Gastrocnemius medialis (tissue), 4 donors: Measurements from ENCODE around the gene NEK6. TPM values are rescaled to one million over a fixed set of nuclear protein-coding genes. Genes with fewer than 3 reads are reported as not detected.

Experiments
- ATAC-seq, 2 donors: fragments of 150-250 bp; one replicate each; pipeline ENCODE4 v1.9.1; 2016
- DNase-seq, 2 donors: peaks; one replicate each; pipeline ENCODE4 v3.0.0-alpha.2; 2019
- H3K27ac ChIP-seq, 4 donors: fragments of 200-600 bp; sonication (generic); 1 replicate in 1 of 4; 2 replicates in 3 of 4; pipeline ENCODE4 v1.5.1; 2016 to 2018; ENCODE audit warnings: mild to moderate bottlenecking in 2 of 4, moderate library complexity in 1 of 4
- H3K27me3 ChIP-seq, 3 donors: fragments of 200-600 bp; sonication (generic) in 2 of 3; 1 replicate in 1 of 3; 2 replicates in 2 of 3; pipeline versions ENCODE4 v1.5.1 to v1.6.0; 2016 to 2019; ENCODE audit warnings: mild to moderate bottlenecking in 1 of 3, moderate library complexity in 1 of 3
- H3K36me3 ChIP-seq, 2 donors: fragments of 200-600 bp; sonication (generic) in 1 of 2; one replicate each; pipeline ENCODE4 v1.5.1; 2017 to 2018
- H3K4me1 ChIP-seq, 2 donors: fragments of 200-600 bp; sonication (generic) in 1 of 2; one replicate each; pipeline ENCODE4 v1.5.1; 2016 to 2017; ENCODE audit warnings: mild to moderate bottlenecking in 2 of 2
- H3K4me3 ChIP-seq, 4 donors: fragments of 200-600 bp; sonication (generic) in 3 of 4; 1 replicate in 1 of 4; 2 replicates in 3 of 4; pipeline ENCODE4 v1.5.1; 2016 to 2019; ENCODE audit warnings: mild to moderate bottlenecking in 2 of 4
- H3K9me3 ChIP-seq, 3 donors: fragments of 200-600 bp; sonication (generic) in 2 of 3; 1 replicate in 1 of 3; 2 replicates in 2 of 3; pipeline ENCODE4 v1.5.1; 2016 to 2019
- CTCF ChIP-seq, 5 experiments: fragments of 450-650 bp in 3 of 5; fragments of 200-600 bp in 2 of 5; sonication (generic) in 2 of 5; IDR thresholded peaks in 4 of 5; conservative IDR thresholded peaks in 1 of 5; 1 replicate in 4 of 5; 2 replicates in 1 of 5; pipeline ENCODE4 v1.5.1; 2016 to 2019; ENCODE audit warnings: antibody characterized with exemption in 5 of 5, mild to moderate bottlenecking in 3 of 5, moderate library complexity in 3 of 5
- POLR2A ChIP-seq, 2 donors: fragments of 450-650 bp; IDR thresholded peaks; one replicate each; pipeline ENCODE4 v1.6.1; 2017; ENCODE audit warnings: antibody characterized with exemption in 2 of 2, mild to moderate bottlenecking in 2 of 2, moderate library complexity in 2 of 2
- in situ Hi-C, 4 donors: fragments of 200-750 bp; cut with MboI; loops; one replicate each; pipeline versions ENCODE4 v1.15.0 to v1.8.0; 2017; ENCODE audit warnings: low sequenced_read_pairs in 4 of 4
- intact Hi-C: fragments of 100-400 bp; cut with DNase I; formaldehyde crosslinking; loops from one replicate; pipeline ENCODE4 v1.15.1; 2023; ENCODE audit warnings: low total_unique reads
- total RNA-seq, 4 donors: library from RNA; depleted of rRNA; stranded (reverse); fragments of >200 nt; gene quantifications; one replicate each; pipeline versions ENCODE4 v1.1.0 to v1.2.3, GENCODE V29; 2016

The NEK6 gene
- total RNA-seq, 4 donors from 2014 or later = 2.3 to 10.1 (median 3.5) TPM

DNA sequence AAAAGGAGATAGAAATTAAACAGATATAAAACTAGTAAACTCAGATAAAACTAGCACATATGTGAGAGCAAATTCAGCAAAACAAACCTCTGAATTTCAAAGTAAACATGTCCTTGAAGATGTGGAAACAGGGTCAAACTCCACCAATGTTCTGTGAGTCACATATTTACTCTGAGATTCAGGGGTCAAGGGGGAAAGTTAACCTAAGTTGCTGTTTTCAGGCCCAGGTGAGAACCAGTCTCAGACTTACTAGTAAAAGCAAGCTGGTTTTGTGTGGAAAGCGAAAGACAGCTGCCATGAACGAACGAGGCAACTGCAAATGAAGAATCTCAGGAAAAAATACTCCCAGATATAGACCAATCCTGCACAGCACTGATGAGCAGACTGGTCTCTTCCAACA, 128.5 kb downstream of the NEK6 start:
- ATAC-seq = no peak
- no peak overlapping the region for H3K27ac ChIP-seq
- TF ChIP-seq POLR2A (IDR thresholded peaks at IDR 0.05) (no peak), CTCF (IDR thresholded peaks at IDR 0.05 in 4 of 5, conservative IDR thresholded peaks at IDR 0.05 in 1 of 5) (no peak)
- H3K4me1 ChIP-seq = peaks cover 46 to 52% of the 10 kb centered on the region in 2 donors
- H3K27me3 ChIP-seq = no peaks in the 10 kb centered on the region
- in situ Hi-C loops = no loop called here
- DNase-seq = no peak
- H3K36me3 ChIP-seq = peaks cover 0 to 21% of the 10 kb centered on the region in 2 donors
- no peak overlapping the region for H3K4me3 ChIP-seq
- no peaks in the 10 kb centered on the region for H3K9me3 ChIP-seq
- intact Hi-C loops = no loop called here

DNA sequence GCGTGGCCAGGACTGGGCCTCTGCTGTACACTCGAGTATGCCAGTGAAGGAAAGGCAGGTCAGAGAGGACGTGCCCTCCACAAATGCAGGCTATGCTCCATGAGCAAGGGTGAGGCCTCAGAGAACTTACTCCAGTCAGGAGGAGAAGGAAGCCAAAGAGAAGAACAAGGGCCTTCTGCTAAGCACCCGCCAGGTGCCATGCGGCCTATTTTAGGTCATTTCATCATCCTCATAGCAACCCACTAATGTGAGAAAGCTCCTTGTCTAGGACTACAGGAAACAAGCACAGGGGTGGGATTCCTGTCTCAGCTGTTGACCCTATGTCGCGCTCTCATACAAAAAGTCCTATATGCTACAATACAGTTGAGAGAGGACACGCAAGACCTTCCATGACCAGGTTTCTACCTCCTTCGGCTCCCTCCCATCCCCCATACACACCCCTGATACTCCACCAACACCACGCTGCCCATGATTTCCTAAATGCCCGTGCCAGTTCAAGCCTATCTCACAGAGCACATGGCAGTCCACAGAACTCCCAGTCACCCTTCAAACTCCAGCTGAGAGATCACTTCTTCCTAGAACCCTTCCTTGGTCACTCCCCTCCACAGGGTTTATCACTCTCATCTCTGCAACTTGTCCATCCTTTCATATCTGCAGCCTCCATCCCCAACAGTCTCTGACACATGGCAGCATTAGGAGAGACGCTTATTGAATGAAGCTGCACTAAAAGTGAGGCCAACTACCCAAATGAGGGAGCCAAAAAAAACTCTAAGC, 130.7 kb downstream of the NEK6 start:
- H3K4me3 ChIP-seq = no peak overlapping the region
- in situ Hi-C loops (no loop called here), intact Hi-C loops (no loop called here)
- H3K36me3 ChIP-seq = peaks cover 0 to 5% of the 10 kb centered on the region in 2 donors
- no peaks in the 10 kb centered on the region for H3K9me3 ChIP-seq
- DNase-seq (peak in 1 of 2 donors; percentile 33), ATAC-seq (peak; percentile 41 to 63)
- H3K27me3 ChIP-seq = no peaks in the 10 kb centered on the region
- H3K4me1 ChIP-seq = peaks cover 69 to 74% of the 10 kb centered on the region in 2 donors
- H3K27ac ChIP-seq = peak overlapping the region; percentile 29 to 63 (median 50)
- TF ChIP-seq POLR2A (IDR thresholded peaks at IDR 0.05) = no peak
- no peak for TF ChIP-seq CTCF (IDR thresholded peaks at IDR 0.05 in 4 of 5, conservative IDR thresholded peaks at IDR 0.05 in 1 of 5)

DNA sequence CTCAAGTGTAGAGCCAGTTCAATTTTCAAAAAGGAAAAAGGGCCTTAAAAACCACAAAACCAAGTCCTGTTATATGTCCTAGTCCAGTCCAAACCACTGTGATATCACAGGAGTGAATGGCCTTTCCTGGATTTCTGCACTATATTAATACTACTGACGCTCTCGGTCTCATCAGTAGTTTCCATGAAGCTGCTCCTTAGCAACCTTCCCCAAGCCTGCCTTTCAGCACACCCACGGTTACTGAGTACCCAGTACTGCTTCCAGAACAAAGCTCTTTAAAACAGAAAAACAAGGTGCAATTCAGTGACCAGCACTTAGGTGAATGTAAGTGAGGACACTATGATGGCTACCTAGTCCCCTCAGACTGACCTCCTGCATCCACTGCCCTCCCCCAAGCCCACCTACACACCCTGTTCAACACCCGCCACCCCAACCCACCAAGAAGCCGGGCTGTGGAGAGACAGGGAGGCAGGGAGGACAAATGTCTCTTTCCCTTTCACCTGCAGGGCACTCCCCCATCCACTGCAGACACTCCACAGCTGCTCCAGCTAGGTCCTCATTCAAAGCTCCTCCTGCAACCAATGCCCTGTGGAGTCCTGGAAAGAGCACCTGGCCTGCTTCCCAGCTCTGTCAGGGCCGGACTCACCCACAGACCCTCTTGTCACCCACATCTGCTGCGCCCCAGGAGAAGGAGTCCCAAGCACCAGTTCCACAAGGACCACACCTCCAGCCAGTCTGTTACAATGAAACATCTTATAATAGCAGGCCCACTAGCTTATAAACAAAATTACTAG, 131.6 kb downstream of the NEK6 start:
- no peaks in the 10 kb centered on the region for H3K27me3 ChIP-seq
- intact Hi-C loops = no loop called here
- no peaks in the 10 kb centered on the region for H3K9me3 ChIP-seq
- ATAC-seq (no peak), DNase-seq (no peak)
- no peak overlapping the region for H3K27ac ChIP-seq
- no peak overlapping the region for H3K4me3 ChIP-seq
- no peaks in the 10 kb centered on the region for H3K36me3 ChIP-seq
- TF ChIP-seq POLR2A (IDR thresholded peaks at IDR 0.05) = no peak
- no peak for TF ChIP-seq CTCF (IDR thresholded peaks at IDR 0.05 in 4 of 5, conservative IDR thresholded peaks at IDR 0.05 in 1 of 5)
- peaks cover 69 to 82% of the 10 kb centered on the region in 2 donors for H3K4me1 ChIP-seq
- in situ Hi-C loops = no loop called here

DNA sequence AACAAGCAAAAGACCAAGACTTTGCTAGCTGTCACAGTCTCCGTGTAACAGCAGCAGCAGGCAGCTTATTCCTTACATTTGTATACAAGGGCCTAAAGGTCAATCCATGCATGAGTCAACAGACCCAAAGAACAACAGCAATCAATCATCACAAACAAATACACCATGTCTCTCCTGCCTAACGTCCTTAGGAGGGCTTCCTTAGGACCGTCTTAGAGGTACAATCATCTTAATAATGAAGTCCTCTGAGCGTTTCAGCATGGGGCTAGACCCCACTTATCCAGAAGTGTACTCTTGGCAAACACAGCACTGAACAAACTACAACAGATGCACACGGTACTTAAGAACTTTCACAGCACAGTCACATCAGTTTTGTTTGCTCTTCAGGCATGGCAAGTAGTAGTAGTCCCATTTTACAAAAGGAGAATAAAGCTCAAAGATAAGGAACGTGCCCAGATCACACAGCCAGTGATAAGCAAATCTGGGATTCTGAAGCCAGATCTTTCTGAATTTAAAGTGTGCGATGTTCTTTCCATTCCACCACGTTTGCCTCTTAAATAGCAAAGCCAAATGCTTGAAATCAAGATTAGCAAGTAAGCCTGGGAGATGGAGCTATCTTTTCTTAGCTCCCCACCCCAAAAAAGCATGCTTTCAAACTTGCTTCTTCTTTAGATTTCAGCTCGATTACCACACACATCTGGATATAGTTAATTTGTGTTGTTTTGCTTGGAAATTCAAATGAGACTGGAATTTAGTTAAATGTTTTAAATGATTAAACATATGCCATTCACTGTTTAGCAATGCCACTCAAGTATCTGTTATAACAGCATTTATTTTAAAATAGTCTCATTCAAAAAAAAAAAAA, 133.3 kb downstream of the NEK6 start:
- Histone ChIP-seq H3K27ac (peak overlapping the region in 2 of 4 donors; percentile 3 to 48), H3K36me3 (no peaks in the 10 kb centered on the region), H3K9me3 (no peaks in the 10 kb centered on the region), H3K27me3 (no peaks in the 10 kb centered on the region), H3K4me1 (peaks cover 65 to 79% of the 10 kb centered on the region in 2 donors), H3K4me3 (no peak overlapping the region)
- intact Hi-C loops = no loop called here
- DNase-seq (no peak), ATAC-seq (peak in 1 of 2 donors; percentile 73)
- no peak for TF ChIP-seq POLR2A (IDR thresholded peaks at IDR 0.05)
- in situ Hi-C loops = loop anchor here in 1 of 4 donors (10.0 kb wide), 1 partner anchor 266 kb away; no protein-coding TSS in a partner anchor
